ENCODE measurements around the gene CFAP65. TPM values are rescaled to one million over a fixed set of nuclear protein-coding genes. Genes with fewer than 3 reads are reported as not detected.

The CFAP65 gene
- total RNA-seq, 4 donors from 2014 or later, result not detected

DNA sequence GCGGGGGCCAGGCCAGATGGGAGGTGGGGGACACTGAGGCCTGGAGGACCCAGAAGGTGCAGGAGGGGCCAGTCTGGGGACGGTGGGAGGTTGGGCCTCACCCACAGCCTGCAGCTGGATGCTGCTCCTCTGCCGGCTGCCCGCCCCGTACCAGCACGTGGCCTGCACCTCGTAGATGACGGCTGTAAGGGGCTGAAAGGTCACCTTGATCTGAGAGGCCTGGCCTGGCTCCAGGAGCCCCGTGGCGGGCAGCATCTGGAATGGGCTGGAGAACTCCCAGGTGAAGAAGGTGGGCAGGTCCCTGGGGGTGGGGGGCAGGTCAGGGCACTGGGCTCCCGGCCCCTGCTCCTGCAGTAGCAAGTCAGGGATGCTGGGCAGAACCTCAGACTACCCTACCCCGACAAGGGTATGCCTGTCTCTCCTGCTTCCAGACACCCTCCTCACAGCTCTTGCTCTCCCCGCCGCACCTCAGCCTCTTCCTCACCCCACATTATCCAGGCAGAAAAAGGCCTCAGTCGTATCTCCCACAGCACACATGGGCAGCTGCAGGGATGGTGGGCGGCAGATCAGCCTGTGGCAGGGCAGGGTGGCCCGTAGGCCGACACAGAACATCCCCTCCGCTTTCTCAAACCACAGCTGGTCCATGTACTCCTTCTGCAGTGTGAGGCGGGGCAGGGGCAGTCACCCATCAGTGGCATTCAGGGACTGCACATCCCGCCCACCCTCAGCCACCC is 10.1 kb downstream of the CFAP65 start:
- no peak for DNase-seq (ENCODE audit: extremely low spot score)
- H3K4me3 ChIP-seq, result no peak overlapping the region
- H3K4me1 ChIP-seq, result no peaks in the 10 kb centered on the region
- WGBS, result 71% methylated on average over 21 of the region's 21 CpGs
- TF ChIP-seq POLR2AphosphoS5 (IDR thresholded peaks at IDR 0.05) (no peak), EP300 (IDR thresholded peaks at IDR 0.05) (no peak), POLR2A (IDR thresholded peaks at IDR 0.05; ENCODE audit: low read depth) (no peak)
- TF ChIP-seq, protein P1, sequence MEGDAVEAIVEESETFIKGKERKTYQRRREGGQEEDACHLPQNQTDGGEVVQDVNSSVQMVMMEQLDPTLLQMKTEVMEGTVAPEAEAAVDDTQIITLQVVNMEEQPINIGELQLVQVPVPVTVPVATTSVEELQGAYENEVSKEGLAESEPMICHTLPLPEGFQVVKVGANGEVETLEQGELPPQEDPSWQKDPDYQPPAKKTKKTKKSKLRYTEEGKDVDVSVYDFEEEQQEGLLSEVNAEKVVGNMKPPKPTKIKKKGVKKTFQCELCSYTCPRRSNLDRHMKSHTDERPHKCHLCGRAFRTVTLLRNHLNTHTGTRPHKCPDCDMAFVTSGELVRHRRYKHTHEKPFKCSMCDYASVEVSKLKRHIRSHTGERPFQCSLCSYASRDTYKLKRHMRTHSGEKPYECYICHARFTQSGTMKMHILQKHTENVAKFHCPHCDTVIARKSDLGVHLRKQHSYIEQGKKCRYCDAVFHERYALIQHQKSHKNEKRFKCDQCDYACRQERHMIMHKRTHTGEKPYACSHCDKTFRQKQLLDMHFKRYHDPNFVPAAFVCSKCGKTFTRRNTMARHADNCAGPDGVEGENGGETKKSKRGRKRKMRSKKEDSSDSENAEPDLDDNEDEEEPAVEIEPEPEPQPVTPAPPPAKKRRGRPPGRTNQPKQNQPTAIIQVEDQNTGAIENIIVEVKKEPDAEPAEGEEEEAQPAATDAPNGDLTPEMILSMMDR (IDR thresholded peaks at IDR 0.05), result no peak
- H3K36me3 ChIP-seq, result no peaks in the 10 kb centered on the region
- H3K27ac ChIP-seq (replicated peaks in 1 of 4), result no peak overlapping the region
- H3K27me3 ChIP-seq, result peaks cover 0 to 64% (median 9%) of the 10 kb centered on the region in 4 donors
- H3K9me3 ChIP-seq, result no peaks in the 10 kb centered on the region
- intact Hi-C loops (cut with DNase I), result no loop called here

DNA sequence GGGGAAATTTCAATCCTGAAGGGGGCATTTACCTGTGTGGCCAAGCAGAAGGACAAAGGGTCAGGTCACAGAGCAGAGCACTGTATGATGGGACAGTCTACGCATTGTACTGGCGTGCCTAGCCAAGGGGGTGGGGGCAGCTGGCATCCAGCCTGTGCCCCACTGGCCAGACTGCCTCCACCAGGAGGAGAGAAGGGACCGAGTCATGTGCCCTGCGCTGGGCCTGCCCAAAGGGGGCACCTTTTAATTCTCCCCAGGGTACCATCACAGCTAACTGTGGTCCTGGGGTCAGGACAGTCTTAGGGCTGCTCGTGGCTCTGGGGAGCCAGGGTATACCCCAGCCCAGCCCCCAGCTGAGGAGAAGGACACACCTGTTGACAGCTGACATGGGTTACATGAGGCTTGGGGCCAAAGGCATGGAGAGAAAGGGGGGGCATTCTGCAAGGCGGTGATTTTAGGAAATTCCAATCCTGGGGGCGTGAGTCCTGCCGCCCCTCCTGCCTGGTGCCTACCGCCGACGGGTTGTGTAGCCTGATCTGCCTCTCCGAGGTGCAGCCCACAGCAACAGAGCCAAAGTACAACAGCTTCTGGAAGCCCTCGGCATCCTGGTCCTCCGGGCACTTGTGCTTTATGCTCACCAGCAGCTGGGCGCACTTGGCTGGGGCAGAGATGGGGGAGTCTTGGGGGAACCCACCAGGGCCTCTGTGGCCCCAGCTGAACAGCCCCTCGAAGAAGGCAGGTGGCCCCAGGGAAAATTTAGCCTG is 11.0 kb downstream of the CFAP65 start:
- WGBS, result 80% methylated on average over 14 of the region's 16 CpGs
- TF ChIP-seq EP300 (IDR thresholded peaks at IDR 0.05) (no peak), POLR2AphosphoS5 (IDR thresholded peaks at IDR 0.05) (no peak), POLR2A (IDR thresholded peaks at IDR 0.05; ENCODE audit: low read depth) (no peak)
- TF ChIP-seq, protein P1 (IDR thresholded peaks at IDR 0.05), result no peak
- DNase-seq (ENCODE audit: extremely low spot score), result no peak
- H3K27ac ChIP-seq (replicated peaks in 1 of 4), result no peak overlapping the region
- intact Hi-C loops (cut with DNase I), result no loop called here
- no peaks in the 10 kb centered on the region for H3K4me1 ChIP-seq
- H3K9me3 ChIP-seq, result no peaks in the 10 kb centered on the region
- H3K4me3 ChIP-seq, result no peak overlapping the region
- peaks cover 0 to 63% (median 9%) of the 10 kb centered on the region in 4 donors for H3K27me3 ChIP-seq
- H3K36me3 ChIP-seq, result no peaks in the 10 kb centered on the region

DNA sequence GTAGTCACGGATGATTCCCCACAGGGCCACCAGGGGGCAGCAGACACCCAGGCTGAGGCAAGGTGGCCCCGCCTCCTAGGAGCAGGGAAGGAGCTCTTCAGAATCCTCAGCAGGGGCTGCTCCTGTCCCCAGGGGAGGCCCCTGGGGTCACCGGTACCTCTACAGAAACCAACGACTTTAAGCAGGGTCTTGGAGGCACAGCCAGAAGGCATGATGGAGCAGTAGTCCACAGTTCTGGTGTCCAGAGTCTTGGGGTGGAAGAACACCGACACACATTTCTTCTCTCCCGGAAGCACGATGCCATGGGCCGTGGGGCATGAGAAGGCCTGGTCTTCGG is 11.5 kb downstream of the CFAP65 start:
- 40% methylated on average over 5 of the region's 9 CpGs for WGBS
- H3K27me3 ChIP-seq, result peaks cover 0 to 63% (median 9%) of the 10 kb centered on the region in 4 donors
- no peaks in the 10 kb centered on the region for H3K36me3 ChIP-seq
- H3K9me3 ChIP-seq, result no peaks in the 10 kb centered on the region
- DNase-seq (ENCODE audit: extremely low spot score), result peak; percentile 95
- no peak overlapping the region for H3K27ac ChIP-seq (replicated peaks in 1 of 4)
- no peak overlapping the region for H3K4me3 ChIP-seq
- intact Hi-C loops (cut with DNase I), result no loop called here
- TF ChIP-seq, protein P1 (IDR thresholded peaks at IDR 0.05), result peak; percentile 85 to 100 (median 90)
- no peak for TF ChIP-seq EP300 (IDR thresholded peaks at IDR 0.05)
- peak in 1 of 2 donors; percentile 14 for TF ChIP-seq POLR2AphosphoS5 (IDR thresholded peaks at IDR 0.05)
- no peak for TF ChIP-seq POLR2A (IDR thresholded peaks at IDR 0.05; ENCODE audit: low read depth)
- no peaks in the 10 kb centered on the region for H3K4me1 ChIP-seq

DNA sequence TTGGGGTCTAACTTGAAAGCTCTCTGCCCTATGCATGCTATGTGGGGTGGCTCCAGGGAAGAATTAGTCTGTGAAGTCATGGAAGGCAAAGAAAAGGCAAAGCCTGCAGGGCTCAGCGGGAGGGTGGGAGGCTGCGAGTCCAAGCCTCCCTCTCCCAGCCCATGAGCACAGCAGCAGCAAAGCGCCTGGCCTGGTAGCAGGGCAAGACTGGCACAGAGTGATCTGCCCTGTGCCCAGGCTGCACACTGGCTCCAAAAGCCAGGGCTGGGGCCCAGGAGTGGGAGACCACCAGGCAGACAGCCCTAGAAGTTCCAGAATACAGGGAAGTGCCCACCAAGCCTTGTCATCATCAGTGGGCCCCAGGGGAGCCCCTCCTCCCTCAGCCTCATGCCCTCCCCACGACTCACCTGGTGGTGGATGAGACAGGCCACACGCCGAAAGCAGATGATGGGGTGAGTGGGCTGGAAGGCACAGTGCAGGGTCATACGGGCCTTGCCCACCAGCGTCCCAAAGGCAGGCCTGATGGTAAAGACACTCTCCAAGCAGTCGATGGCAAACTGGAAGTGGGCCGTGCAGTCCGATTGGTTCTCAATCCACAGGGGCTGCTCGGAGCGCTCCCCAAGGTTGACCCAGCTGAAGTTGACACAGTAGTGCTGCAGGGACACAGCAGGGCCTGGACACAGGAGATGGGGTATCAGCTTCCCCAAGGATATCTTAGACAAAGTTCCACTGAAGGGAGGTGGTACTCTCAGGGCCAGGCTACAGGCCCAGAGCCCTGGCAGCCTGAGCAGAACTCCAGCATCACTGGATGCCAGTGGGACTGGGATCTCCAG is 12.1 kb downstream of the CFAP65 start:
- H3K27me3 ChIP-seq, result peaks cover 0 to 65% (median 9%) of the 10 kb centered on the region in 4 donors
- intact Hi-C loops (cut with DNase I), result no loop called here
- H3K4me3 ChIP-seq, result no peak overlapping the region
- H3K36me3 ChIP-seq, result no peaks in the 10 kb centered on the region
- no peak for DNase-seq (ENCODE audit: extremely low spot score)
- H3K27ac ChIP-seq (replicated peaks in 1 of 4), result no peak overlapping the region
- TF ChIP-seq POLR2AphosphoS5 (IDR thresholded peaks at IDR 0.05), result no peak
- TF ChIP-seq, protein P1 (IDR thresholded peaks at IDR 0.05), result no peak
- WGBS, result 75% methylated on average over 8 of the region's 13 CpGs
- no peaks in the 10 kb centered on the region for H3K4me1 ChIP-seq
- H3K9me3 ChIP-seq, result no peaks in the 10 kb centered on the region
